NCI-H2107 treated with DMSO at 0.1 percent for 48 hours (cell line): ENCODE results near the gene GIMAP7.
"Not testable (repeated sequence)": the region's sequence is repeated elsewhere in the genome, so short reads cannot be mapped to it uniquely, and the experiment has no call there.

Experiments used
- DNase-seq: peaks from one replicate; lab custom pipeline; 2025; ENCODE audit not compliant: unreplicated experiment; lab: John Stamatoyannopoulos, UW

Gene GIMAP7

DNA sequence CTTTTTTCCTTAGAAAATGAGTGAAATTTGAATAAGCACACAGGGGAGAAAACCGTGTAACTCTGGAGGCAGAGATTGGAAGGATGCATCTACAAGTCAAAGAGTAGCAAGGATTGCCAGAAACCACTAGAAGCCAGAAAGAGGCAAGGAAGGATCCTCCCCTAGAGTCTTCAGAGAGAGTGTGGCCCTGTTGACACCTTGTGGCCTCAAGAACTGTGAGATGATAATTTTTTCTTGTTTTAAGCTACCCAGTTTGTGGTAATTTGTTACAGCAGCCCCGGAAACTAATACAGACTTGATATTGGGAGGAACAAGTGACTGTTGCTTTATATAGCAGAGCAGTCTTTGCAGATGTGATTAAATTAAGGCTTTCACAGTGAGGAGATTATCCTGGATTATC is 3.6 kb upstream of the GIMAP7 start:
- no peak for DNase-seq

DNA sequence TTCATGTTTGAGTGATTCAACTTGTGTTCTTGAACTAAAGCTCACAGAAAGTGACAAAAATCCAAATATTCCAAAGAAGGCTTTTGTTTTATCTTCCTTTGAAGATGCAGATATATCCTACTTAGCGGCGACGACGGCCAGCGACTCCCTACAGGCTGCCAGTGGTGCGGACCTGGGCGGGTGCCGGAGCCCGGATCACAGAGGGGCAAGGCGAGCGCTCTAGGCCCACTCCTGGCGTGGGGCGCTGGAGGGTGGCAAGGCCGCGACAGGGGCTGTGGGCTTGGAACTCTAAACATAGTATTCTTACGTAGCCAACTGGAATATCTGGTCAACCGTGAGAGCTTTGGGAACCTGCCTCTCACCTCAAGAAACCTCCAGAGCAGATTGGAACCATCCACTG is 914 bp upstream of the GIMAP7 start:
- DNase-seq, result no peak

DNA sequence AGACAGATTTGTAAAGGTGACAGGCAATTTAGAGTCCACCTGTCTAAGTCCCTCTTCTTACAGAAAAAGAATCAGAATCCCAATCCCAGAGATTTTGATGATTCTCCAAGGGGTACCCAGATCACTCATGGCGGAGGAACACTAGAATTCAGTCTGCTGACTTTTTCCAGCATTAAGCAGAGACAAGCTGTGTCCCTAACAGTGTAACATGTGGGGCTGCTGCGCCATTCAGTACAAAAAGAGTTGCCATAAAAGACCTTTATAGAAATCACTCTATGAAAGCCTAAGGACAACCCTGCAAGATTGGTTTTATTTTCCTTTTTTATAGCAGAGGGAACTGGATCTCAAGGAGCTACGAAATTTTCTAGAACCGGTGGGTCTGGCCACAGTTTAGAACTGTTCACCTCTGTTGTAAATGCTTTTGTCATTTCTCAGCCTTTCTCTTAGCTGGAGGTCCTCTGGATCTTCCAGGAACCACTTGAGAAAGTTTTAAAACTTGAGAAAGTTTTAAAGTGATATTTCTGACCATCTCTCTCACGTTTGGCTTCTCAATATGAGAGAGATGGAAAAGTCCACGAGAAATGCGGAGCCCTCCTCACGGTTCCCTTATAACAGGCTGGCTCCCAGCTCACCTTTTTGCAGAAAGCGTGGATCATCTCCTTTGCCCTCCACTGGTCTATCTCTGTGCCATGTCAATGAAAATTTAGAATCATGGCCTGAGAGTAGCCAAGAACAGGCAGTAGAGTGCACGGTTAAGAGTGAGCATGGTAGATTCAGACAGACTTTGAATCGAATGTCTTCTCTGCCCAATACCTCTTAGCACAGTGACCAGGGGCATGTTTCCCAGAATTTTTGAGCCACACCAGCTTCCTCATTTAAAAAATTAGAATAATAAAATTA is 826 bp downstream of the GIMAP7 start:
- DNase-seq, result no peak

DNA sequence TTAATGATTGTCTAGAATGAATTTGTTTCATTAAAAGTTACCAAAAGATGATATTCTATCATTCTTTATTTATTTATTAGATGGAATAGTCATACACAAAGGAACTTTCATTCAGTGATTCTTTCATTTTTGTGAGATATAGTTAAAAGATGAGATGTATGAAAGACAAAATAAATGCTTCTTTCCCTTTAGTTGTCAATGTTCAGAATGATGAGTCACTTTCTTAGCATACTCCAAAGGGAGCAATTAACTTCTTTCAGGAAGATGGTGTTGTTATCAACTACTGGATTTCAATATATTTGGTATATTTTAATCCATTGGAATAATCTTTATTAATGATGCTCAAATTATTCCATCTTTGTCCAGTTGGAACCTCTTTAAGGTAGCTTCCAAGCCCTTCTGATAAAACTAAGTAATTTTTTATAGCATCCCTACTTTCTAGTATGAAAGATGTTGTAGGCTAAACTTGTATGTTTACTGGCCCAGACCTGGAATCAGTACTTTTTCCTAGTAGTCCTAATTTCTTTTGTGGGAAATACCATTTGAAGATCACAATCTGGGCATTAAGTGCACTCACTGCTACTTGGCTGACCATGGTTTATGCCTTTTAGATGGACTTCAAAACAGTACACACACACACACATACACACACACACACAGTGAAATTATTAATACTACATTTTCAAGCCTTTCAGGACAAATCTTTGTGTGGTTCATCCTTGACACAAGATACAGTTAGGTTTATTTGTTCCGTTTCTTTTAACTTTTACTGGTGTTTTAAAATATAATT is 2.5 kb downstream of the GIMAP7 start:
- DNase-seq, result no peak

DNA sequence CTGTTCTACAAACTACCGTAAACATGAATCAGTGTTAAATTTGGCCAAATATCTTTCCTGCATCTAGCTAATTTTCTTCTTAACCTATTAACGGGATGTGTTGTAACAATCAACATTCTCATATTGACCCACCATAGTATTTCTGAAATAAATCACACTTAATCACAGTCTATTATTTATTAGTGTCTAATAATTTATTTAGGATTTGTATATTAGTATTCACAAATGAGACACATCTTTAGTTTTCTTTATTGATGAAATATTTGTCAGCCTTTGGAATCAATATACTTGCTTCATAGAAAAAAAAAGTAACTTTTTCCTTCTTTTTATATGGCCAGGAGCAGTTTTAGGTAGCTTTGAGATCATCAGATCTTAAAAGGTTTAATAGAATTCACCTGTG is 4.6 kb downstream of the GIMAP7 start:
- no peak for DNase-seq

DNA sequence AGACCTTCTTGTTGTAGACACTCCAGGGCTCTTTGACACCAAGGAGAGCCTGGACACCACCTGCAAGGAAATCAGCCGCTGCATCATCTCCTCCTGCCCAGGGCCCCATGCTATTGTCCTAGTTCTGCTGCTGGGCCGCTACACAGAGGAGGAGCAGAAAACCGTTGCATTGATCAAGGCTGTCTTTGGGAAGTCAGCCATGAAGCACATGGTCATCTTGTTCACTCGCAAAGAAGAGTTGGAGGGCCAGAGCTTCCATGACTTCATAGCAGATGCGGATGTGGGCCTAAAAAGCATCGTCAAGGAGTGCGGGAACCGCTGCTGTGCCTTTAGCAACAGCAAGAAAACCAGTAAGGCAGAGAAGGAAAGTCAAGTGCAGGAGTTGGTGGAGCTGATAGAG is 5.5 kb downstream of the GIMAP7 start:
- DNase-seq, result no peak

DNA sequence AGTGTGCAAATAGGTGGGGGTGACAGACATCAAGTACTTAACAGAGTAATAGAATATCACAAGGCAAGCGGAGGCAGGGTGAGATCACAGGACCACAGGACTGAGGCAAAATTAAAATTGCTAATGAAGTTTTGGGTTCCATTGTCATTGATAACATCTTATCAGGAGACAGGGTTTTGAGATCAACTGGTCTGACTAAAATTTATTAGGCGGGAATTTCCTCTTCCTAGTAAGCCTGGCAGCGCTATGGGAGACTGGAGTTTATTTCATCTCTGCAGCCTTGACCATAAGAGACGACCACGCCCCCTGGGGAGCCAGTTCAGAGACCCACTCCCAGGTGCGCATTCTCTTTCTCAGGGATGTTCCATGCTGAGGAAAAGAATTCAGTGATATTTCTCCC is 8.3 kb downstream of the GIMAP7 start:
- DNase-seq, result not testable (repeated sequence)

DNA sequence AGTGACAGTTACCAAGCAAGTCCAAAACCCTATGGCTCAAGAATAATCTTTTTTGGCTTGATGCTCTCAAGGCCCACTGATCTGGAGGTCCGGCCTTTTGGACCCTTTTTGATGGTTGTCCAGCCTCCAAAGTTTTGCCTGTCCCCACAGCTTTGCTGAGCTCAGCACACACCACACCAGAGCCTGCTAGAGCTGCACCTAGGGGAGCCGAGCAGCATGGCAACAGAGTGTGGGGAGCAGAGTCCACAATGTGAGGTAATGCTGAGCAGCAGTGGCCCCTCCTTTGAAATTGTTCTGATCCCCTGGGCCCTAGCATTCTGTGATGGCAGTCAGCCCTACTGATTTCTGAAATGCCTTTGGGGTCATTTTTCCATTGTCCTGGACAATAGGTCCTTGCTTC is 9.3 kb downstream of the GIMAP7 start:
- no peak for DNase-seq

DNA sequence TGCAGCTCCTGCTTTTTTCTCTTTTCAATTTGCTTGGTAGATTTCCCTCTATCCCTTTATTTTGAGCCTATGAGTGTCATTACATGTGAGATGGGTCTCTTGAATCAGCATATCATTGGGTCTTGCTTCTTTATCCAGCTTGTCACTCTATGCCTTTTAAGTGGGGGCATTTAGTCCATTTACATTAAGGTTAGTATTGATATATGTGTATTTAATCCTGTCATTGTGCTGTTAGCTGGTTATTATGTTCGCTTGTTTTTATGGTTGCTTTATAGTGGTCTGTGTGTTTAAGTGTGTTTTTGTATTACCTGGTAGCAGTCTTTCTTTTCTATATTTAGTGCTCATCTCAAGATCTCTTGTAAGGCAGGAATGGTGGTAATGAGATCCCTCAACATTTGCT is 17.0 kb downstream of the GIMAP7 start:
- no peak for DNase-seq

DNA sequence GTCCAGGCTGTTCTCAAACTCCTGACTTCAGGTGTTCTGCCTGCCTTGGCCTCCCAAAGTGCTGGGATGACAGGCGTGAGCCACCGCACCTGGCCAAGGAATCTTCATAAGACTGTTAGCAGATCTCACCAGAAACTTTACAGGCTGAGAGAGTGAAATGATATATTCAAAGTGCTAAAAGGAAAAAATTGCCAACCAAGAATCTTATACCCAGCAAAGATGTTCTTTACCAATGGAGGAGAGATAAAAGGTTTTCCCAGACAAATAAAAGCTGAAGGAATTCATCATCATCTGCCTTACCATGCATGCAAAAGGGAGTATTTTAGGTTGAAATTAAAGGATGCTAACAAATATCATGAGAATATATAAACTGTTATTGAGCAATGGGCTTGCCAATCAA is 23.6 kb downstream of the GIMAP7 start:
- no peak for DNase-seq

DNA sequence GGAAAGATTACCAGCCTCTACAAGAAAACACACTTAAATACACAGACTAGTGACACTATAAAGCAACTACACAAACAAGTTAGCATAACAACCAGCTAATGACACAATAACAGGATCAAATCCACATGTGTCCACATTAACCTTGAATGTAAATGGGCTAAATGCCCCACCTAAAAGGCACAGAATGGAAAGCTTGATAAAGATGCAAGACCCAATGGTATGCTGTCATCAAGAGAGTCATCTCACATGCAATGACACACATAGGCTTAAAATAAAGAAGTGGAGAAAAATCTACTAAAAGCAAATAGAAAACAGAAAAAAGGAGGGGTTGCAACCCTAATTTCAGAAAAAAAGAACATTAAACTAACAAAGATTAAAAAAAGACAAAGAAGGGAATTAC is 38.5 kb downstream of the GIMAP7 start:
- no peak for DNase-seq

DNA sequence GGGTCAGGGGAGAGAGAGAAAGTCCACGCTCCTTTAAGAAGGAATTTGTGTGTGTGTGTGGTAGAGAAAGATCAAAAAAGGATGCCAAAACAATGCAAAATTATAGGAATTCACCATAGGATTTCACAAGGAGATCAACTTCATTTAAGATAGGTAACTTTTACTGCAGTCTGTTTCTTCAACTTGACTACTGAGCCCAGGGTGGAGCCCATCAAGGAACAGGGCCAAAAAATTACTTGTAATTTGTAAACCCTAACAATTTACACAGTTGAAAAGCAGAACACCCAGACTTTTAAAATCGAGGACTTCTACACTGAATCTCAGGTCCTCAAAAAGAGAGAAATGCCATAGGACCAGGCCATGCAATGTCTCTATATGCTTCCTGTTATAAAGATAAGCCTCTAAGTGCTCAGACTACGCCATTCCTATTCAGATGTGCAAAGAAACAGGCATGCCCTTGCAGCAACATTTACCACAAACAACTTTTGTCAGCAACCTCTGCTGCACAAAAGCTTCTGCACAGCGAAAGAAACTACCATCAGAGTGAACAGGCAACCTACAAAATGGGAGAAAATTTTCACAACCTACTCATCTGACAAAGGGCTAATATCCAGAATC is 42.0 kb downstream of the GIMAP7 start:
- DNase-seq, result no peak

DNA sequence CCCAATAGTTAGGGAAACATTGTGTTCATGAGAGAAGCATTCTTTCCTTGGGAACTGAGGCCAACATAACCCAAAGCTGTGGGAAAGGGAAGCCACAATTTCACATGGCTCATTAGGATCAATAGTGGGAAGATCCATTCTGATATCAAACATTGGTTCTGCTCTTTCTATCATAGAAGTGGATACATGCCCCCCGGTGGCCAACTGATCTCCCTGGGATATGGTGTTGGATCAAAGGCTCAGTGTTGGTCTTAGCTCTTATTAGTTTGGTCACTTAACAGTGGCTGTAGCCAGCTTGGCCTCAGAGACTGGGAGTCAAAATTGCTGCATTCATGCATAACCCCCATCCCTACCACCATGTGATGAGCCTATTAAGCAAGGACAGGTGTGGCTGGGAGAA is 45.8 kb downstream of the GIMAP7 start:
- no peak for DNase-seq

DNA sequence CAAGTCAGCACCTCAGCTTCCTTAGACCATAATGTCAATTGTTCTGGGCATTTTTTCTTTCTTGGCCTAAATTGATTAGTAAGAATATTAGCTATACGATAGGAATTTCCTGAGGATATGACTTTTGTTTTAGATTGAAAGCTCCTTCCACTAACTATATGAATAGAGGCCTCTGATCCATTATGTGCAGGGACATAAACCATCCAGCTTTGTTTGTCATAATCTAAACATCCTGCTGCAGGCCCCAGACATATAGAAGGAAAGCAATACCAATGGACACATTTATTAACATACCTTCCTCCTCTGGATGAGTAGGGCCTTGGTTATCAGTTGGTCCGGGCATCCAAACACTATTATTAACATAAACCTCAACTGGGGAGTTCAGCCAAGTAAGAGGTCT is 48.2 kb downstream of the GIMAP7 start:
- no peak for DNase-seq

DNA sequence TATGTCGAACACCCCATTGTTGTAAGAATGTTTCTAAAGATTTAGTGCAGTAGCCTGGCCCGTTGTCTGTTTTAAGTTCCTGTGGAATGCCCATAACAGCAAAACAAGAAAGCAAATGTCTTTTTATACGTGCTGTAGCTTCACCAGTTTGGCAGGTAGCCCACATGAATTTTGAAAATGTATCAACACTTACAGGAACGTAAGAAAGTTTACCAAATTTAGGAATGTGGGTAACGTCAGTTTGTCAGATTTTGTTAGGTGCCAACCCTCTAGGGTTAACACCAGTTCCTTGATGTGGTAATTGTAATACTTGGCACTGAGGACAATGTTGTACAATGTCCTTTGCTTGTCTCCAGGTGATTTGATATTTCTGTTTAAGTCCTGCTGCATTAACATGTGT is 49.3 kb downstream of the GIMAP7 start:
- DNase-seq, result no peak

DNA sequence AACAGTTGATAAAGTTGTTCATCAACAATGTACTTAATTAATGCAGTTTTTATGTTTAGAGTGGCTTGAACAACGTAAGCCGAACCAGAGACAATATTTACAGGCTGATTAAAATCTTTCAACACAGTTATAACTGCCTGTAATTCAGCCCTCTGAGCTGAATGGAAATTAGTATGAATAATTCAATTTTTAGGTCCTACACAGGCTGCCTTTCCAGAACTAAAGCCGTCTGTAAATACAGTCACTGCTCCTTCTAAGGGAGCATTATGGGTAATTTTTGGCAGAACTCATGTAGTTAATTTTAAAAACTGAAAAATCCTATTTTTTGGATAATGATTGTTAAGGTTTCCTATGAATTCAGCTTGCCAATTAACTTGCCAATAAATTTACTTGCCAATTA is 49.9 kb downstream of the GIMAP7 start:
- no peak for DNase-seq

DNA sequence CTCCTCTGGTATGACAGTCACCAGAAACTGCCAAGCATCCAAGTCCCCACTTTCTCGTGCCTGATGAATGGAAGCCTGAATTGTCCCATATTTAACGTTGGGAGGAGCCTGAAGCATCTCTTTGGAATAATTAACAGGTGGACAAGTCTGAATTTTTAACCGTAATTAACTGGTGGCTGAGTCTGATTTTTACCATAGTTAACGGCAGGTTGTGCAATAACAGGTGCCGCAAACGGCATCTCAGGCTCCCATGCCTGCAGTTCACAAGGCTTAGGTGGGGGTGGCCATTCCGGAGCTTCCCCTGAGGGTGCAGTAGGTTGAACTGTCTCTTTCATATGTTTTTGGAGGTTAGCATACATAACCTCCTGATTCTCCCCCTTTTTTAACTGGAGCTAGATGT is 50.6 kb downstream of the GIMAP7 start:
- DNase-seq, result no peak

DNA sequence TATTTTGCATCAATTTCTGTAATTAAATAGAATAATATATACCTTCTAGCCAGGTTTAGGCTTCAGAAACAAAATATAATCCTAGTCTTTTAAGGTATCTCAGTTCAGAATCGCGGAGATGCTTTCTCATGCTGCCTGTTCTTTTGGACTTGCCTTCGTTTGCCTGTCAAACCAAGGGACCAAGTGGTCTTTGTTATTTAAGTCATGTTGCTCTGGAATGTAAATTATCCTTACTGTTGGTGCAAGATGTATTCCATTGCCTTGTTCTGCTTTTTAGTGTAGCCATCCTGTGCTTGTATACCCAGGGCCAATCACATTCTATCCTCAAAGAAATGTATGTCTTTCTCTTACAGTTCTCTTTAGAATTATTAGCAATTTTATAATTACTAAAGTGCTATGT is 51.5 kb downstream of the GIMAP7 start:
- no peak for DNase-seq

DNA sequence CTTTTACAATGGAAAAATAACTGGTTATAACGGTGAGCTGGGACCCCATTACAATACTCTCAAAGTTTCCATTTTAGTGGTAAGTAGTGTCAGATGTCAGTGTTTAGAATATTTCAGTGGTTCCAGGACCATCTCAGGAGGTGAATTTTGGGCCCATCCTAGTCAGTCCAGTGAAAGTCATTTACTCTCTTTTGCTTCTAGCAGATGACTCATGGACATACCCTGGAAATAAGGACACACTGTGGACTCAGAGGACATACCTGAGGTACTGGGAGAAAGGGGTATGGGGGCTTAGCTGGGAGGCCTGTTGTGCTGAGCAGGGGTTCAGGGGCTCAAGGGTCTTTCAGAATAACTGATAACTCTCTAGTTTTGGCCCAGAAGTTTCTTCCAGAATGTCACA is 51.9 kb downstream of the GIMAP7 start:
- no peak for DNase-seq

DNA sequence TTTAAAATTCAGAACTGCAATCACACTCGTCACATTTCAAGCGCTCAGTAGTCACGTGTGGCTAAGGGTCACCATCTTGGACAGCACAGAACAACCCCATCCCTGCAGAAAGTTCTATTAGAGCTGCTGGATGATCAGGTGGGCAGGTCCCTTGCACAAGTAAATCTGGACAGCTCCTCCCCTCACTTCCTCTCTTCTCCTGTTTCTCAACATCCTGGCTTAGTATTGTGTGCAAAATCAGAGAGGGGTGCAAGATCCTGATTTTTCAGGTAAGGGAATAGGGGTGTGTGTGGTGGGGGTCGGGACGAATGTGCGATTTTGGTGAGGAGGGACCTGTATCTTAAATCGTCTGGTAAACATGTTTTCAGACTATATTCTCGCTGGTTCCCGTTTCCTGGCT is 52.5 kb downstream of the GIMAP7 start, which contains the start of gene GIMAP4:
GIMAP4 (plus strand) TSS at position 222 of the 400 bp plus-strand sequence. CDS start 2,512 bp downstream, outside the sequence.
- DNase-seq, result no peak

DNA sequence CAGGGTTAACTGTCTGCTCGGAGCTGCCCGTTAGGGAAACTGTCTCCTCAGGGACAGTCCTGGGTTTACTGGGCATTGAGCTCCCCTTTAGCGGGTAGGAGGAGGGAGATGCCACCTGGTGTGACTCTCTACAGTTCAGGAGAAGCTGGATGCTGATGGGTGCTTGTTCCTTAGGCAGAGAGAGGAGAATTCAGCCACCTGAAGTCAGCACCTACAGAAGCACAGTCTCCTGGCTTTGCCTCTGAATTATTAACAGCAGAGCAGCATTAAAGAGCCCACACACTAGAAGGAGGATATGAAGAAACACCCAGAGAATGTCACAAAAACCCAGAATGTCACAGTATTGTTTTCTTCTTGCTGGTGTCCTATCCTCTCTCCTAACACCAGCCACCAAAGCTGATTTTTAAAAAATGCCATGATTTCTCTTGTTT is 53.2 kb downstream of the GIMAP7 start:
- no peak for DNase-seq

DNA sequence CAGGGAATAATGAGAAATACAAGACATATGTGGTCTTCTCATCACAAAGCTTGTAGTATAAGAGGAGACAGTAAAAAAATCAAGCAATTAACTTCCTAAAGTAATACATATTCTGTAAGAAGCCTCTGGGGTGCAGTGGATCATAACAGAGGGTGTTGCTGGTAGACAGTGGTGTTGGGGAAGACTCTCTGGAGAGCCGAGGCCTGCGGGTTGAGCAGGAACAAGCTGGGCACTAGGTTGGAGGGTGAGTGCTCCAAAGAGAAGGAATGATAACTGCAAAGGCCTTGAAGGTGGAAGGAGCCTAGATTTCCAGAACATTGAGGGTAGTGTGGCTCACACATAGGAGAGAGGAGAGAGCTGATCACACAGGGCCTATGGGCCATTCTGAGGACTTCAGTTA is 54.0 kb downstream of the GIMAP7 start:
- DNase-seq, result no peak
